H1 (cell line): ENCODE data around the gene HDAC9. TPM values are rescaled to one million over a fixed set of nuclear protein-coding genes. Genes with fewer than 3 reads are reported as not detected.

Experiments used
- CHD1 ChIP-seq: IDR thresholded peaks from 2 replicates; pipeline ENCODE4 v1.6.1; 2012; ENCODE audit warnings: low read depth, low read length, improper control_type of control experiment
- CREB1 ChIP-seq: IDR thresholded peaks from 2 replicates; pipeline ENCODE4 v1.6.1; 2012; ENCODE audit warnings: inconsistent platforms
- EGR1 ChIP-seq: IDR thresholded peaks from 2 replicates; pipeline ENCODE4 v1.6.1; 2011; ENCODE audit warnings: low read depth, low read length, borderline replicate concordance
- TBP ChIP-seq: IDR thresholded peaks from 2 replicates; pipeline ENCODE4 v1.6.1; 2011; ENCODE audit warnings: low read depth, low read length, improper control_type of control experiment
- polyA plus RNA-seq, 7 experiments: library from polyadenylated mRNA; depleted of rRNA in 3 of 7; stranded (reverse) in 5 of 7; unstranded in 2 of 7; fragments of >200 nt in 5 of 7; fragments of 200-250 nt in 2 of 7; gene quantifications; 1 replicate in 5 of 7; 2 replicates in 1 of 7; 4 replicates in 1 of 7; pipeline versions ENCODE4 v1.2.1 to v1.2.3, GENCODE V29; 2011 to 2013; ENCODE audit warnings: missing spikeins in 2 of 7, mixed read lengths in 2 of 7
- total RNA-seq: library from RNA; stranded (reverse); fragmentation: NEBNext Ultra II Directional; extraction: Animal tissue kit (Norgen Biotek cat#: 25700); gene quantifications from 2 replicates; pipeline ENCODE4 v1.2.1, GENCODE V29; 2021

The HDAC9 gene
- total and polyA plus RNA-seq, 2 of the 8 experiments (the other 6 are each of a cell fraction or from before 2014, with no cell fraction given) = 9.5 to 13.1 TPM

DNA sequence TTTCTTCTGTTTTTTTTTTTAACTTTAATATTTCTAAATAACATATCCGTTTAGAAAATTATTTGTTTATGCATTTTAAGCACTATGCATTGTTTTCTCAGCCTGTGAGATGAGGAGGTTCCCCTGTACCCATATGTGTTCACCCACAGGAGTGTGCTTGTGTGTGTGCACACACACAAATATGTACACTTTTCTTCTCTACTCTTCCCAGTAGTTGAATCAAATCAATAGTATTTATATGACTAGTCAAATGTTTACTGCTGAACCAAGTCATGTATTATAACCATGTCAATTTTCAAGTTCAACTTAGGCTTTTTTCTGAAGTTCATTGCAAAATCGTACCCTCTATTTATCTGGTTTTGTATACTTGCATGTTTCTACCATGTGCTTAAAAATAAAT is 37.3 kb downstream of the HDAC9 start (continued):
- no peak for TF ChIP-seq CHD1
- TF ChIP-seq EGR1 = no peak
- TF ChIP-seq TBP = no peak
- no peak for TF ChIP-seq CREB1
- TF ChIP-seq, all 59 proteins: peak for 0
